GM21576 (cell line): Measurements from ENCODE around the gene MAP3K8.
"Not testable (repeated sequence)": the region's sequence is repeated elsewhere in the genome, so short reads cannot be mapped to it uniquely, and the experiment has no call there.

Experiments used
- ATAC-seq: cut with Tn5 transposase; IDR thresholded peaks from one replicate; pipeline ENCODE4 v1.9.1; 2021; ENCODE audit warnings: mild to moderate bottlenecking, moderate library complexity; ENCODE audit not compliant: unreplicated experiment

The MAP3K8 gene

DNA sequence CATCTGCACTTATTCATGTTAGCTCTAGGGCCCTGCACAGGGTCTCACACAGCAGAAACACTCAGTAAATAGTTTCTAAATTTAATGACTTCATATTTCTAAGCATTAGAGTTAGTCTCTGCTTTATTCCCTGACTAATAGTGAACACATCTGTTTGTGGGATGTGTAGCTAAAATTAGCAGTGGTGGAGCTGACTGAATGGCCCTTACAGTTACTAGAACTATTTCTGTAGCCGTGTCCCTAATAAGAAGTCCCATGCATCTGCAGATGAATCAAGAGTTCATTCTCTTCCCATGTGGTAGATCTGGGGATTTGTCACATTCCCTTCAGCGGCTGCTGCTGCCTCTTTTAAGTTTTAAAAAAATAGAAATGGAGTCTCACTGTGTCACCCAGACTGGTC lies 11.7 kb downstream of the MAP3K8 start:
- ATAC-seq: no peak

- no peak for ATAC-seq
Measured at GRCh38 chr10:30447125-30447799, 13.3 kb downstream of the MAP3K8 start.

DNA sequence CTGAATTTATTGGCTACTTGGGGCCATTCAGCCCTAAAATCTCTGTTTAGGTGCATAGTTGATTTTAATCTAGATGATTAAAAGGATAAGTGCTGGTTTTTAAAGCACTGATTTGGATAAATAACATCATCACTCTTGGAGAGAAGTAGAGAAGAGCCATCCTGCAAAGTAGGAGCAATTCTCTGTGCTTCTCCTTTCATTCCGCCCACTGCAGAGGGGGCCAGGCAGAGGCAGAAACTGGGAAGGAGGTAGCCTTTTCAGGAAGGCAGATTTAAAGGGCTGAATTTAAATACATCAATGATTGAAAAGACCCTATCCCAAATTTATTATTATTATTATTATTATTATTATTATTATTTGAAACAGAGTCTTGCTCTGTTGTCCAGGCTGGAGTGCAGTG lies 14.1 kb downstream of the MAP3K8 start:
- ATAC-seq: no peak

- ATAC-seq: no peak
Measured at GRCh38 chr10:30453764-30454527, 20.0 kb downstream of the MAP3K8 start.

DNA sequence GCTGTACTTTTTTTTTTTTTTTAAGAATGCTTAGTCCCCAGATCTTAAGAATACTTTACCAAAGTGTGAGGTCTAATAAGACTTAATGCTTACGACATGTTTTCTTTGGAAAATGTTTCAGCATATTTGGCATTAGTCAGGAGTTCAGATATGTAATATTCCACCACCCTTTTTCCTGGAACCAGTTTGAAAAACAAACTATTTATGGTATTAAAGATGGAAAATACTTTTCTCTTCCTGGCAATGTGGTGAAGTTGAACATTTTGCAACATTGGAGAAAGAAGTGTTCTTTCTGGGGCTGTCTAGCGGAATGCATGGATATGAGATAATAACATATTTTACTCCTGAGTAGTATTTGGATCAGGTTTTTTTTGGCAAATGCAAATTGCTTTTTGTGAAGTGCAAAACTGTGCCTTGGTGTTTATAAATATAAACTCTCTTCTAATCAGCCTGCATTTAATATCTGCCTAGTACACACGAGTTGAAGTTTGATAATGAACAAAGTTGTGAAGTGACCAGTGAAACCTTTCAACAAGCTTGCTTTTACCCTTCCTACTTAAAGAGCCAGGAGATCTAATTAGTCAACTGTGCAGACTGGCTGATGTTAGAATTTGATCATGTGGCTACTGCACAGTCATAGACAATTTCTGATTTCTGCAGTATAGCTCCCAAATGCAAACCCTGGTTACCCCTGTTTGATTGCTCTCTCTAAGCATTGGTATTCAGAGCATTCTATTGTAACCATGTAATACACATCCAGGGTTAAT lies 20.9 kb downstream of the MAP3K8 start:
- no peak for ATAC-seq

DNA sequence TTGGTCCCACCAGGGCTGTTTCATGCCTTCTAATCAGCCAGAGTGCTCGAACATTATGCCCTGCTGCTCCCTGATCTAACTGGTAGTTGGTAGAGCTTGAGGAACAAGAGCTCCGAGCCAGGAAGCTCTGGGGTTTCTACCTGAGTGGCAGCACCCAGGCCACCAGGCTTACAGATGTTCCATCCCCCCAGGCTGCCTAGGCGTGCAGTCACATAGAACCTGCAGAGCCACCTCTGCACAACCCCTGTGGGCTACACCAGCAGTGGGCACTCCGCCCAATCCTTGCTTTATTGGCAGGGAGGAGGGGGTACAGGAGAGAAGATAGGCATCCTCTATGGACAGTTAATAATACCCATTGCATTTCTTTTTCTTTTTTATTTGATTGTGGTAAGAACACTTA lies 21.8 kb downstream of the MAP3K8 start:
- ATAC-seq: peak; percentile 58

DNA sequence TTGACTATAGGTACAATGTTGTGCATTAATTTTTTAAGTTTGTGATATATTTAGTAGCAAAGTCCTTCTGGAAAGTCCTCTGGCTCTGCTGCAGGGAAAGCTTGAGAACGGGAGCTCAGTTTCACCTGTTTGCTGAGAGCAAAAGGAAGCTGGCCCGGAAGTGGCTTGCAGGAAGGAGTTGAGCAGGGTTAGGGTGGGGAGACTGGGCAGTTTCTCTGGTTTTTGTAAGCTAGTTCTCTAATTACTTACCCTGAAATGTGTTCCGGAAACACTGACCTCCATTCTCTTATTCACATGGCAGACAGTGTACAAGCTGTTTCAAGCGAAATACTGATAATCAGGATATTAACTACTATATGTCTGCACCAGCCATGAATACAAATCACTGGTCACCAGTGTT lies 22.3 kb downstream of the MAP3K8 start:
- ATAC-seq: peak; percentile 80

DNA sequence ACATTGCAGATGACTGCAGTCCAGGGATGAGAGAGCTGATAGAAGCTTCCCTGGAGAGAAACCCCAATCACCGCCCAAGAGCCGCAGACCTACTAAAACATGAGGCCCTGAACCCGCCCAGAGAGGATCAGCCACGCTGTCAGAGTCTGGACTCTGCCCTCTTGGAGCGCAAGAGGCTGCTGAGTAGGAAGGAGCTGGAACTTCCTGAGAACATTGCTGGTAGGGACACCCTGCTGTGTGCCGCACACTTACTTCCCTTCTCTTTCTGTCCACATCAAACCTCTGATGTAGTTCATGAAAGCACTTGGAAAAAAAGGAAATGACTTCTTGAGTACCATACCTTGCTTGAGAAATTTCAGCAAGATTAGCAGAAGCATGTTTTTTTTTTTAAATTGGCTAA lies 25.3 kb downstream of the MAP3K8 start:
- no peak for ATAC-seq

GRCh38 chr10:30460121-30460520 lies 26.1 kb downstream of the MAP3K8 start:
- ATAC-seq: no peak

GRCh38 chr10:30462513-30462912 lies 28.5 kb downstream of the MAP3K8 start:
- no peak for ATAC-seq

- ATAC-seq: no peak
Measured at GRCh38 chr10:30463944-30464451, 30.0 kb downstream of the MAP3K8 start.

DNA sequence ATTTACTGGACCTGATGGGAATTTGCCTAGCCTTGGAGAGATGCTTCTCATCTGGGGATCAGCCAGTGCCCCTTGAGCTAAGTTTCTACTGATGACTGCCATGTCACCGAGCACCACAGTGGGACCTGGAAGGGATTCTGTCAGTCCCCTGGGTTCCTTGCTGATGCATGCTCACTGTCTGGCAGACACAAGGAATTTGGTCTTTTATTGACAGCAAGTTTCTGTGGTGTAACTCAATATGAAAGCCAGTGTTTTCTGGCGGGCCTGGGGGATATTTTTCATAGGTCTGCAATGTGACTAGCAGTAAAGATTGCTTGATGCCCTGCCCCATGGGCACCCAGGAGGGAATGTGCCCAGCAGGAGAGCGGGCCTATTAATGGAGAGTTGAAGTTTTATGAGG lies 30.7 kb downstream of the MAP3K8 start:
- no peak for ATAC-seq

- no peak for ATAC-seq
Measured at GRCh38 chr10:30466445-30466844, 32.5 kb downstream of the MAP3K8 start.

- peak; percentile 73 for ATAC-seq
Measured at GRCh38 chr10:30467651-30468338, 33.8 kb downstream of the MAP3K8 start.

DNA sequence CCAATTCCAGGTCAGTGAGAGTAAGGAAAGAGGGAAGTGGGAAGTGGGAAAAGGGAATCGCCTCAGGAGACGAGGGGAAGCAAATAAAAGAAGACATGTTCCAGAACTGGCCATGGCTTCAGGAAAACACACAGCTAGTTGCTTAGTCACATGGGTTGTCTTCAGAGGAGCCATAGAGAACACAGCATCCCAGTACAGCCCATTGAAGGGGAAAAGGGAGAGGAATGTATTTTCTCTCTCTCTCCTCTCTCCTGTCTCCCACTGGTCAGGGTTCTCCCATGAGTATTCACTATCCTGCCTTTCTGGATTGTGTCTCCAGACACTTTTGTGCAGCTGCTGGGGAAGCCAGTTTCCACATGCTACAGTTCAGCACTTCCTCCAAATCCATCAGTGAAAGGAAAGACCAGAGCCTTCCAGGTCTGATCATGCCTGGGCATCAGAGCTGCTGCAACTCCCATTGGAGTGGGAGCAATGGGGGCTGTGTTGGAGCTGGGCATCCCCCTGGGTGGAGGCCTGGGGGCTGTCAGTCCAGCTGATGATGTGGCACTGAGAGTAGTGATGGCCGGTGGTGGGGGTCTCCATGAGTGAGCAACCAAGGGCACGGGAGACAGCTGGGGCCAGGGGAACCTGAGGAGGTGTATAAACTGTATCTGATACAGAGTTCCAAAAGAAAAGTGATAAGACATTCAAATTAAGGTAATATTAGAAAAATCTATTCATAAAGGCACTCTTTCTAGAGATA lies 38.6 kb downstream of the MAP3K8 start:
- no peak for ATAC-seq

DNA sequence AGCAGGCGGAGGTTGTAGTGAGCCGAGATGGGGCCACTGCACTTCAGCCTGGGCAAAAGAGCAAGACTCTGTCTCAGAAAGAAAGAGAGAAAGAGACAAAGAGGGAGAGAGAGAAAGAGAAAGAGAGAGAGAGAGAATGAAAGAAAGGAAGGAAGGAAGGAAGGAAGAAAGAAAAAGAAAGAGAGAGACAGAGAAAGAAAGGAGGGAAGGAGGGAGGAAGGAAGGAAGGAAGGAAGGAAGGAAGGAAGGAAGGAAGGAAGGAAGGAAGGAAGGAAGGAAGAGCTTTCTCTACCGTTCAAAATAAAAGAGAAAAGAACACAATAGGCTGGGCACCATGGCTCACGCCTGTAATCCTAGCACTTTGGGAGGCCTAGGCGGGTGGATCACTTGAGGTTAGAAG lies 41.5 kb downstream of the MAP3K8 start:
- ATAC-seq: not testable (repeated sequence)

GRCh38 chr10:30476511-30477155 lies 42.6 kb downstream of the MAP3K8 start:
- no peak for ATAC-seq

GRCh38 chr10:30479513-30479912 lies 45.5 kb downstream of the MAP3K8 start:
- not testable (repeated sequence) for ATAC-seq

- no peak for ATAC-seq
Measured at GRCh38 chr10:30481603-30482002, 47.6 kb downstream of the MAP3K8 start.

DNA sequence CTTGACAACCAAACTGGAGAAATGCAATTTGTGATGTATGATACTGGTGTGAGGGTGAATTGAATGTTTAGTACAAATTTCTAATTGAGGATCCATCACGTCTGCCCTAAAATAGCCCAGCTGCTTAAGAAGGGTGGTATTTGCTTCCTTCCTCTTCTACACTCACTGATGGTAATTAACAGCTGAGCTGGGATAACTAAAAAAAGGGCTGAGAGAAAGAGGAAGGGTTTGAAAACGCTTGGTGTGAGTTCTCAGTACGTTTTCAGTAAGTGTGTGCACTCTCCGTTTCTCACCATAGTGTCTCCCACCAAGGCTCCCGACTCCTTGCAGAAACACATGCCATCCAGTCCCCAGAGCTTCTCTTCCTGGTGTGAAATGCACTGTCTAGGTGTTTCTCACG lies 54.3 kb downstream of the MAP3K8 start:
- peak; percentile 52 for ATAC-seq
